Caco-2 (cell line): Measurements from ENCODE around the gene ABHD12B. TPM values are rescaled to one million over a fixed set of nuclear protein-coding genes. Genes with fewer than 3 reads are reported as not detected.

Experiments used
- BruUV-seq: library from RNA; stranded (reverse); fragments of 400-500 nt; replicated peaks from 2 replicates; lab custom pipeline; 2021; lab: Mats Ljungman, UMichigan
- CTCF ChIA-PET: fragments of 300-600 bp; sonication (Branson Sonifier 250); formaldehyde crosslinking; loops from one replicate; lab custom pipeline; 2022; ENCODE audit warnings: antibody characterized with exemption; lab: Charles Lee
- POLR2A ChIA-PET: fragments of 300-600 bp; sonication (Branson Sonifier 250); formaldehyde crosslinking; loops from one replicate; lab custom pipeline; 2022; ENCODE audit warnings: antibody characterized with exemption; lab: Charles Lee
- DNase-seq, 2 experiments: peaks; one replicate each; pipeline versions ENCODE4 v3.0.0 to v3.0.0-alpha.2; 2020 to 2022
- H3K27me3 ChIP-seq: replicated peaks from 2 replicates; pipeline ENCODE4 v1.6.0; 2011; ENCODE audit warnings: low read length; ENCODE audit not compliant: control insufficient read depth, insufficient read depth
- H3K36me3 ChIP-seq: 2 replicates; pipeline ENCODE4 v1.5.1; 2011; ENCODE audit warnings: low read length; ENCODE audit not compliant: control insufficient read depth, insufficient read depth
- H3K4me1 ChIP-seq: fragments of 250-450 bp; sonication (Bioruptor Pico); 2 replicates; pipeline ENCODE4 v1.5.1; 2020; ENCODE audit warnings: mild to moderate bottlenecking
- H3K4me3 ChIP-seq: 2 replicates; pipeline ENCODE4 v1.5.1; 2011; ENCODE audit warnings: low read depth, mild to moderate bottlenecking, control low read depth, low read length
- H3K9me3 ChIP-seq: fragments of 250-450 bp; sonication (Bioruptor Pico); 2 replicates; pipeline ENCODE4 v1.5.1; 2020; ENCODE audit warnings: mild to moderate bottlenecking, moderate library complexity
- H3K27ac Mint-ChIP-seq: one replicate; pipeline ENCODE4 v1.8.0; 2022; ENCODE audit warnings: mixed read lengths; ENCODE audit not compliant: unreplicated experiment
- H3K27me3 Mint-ChIP-seq: one replicate; pipeline ENCODE4 v1.8.0; 2022; ENCODE audit warnings: mixed read lengths; ENCODE audit not compliant: insufficient read depth, unreplicated experiment
- H3K36me3 Mint-ChIP-seq: one replicate; pipeline ENCODE4 v1.8.0; 2022; ENCODE audit warnings: mild to moderate bottlenecking, mixed read lengths; ENCODE audit not compliant: insufficient read depth, unreplicated experiment
- H3K4me1 Mint-ChIP-seq: one replicate; pipeline ENCODE4 v1.8.0; 2022; ENCODE audit warnings: low read depth, mixed read lengths; ENCODE audit not compliant: unreplicated experiment
- H3K4me3 Mint-ChIP-seq: one replicate; pipeline ENCODE4 v1.8.0; 2022; ENCODE audit warnings: mild to moderate bottlenecking, moderate library complexity, mixed read lengths; ENCODE audit not compliant: unreplicated experiment
- H3K9me3 Mint-ChIP-seq: one replicate; pipeline ENCODE4 v1.8.0; 2022; ENCODE audit warnings: mixed read lengths; ENCODE audit not compliant: unreplicated experiment
- CTCF ChIP-seq, 2 experiments: fragments of 200-600 bp in 1 of 2; IDR thresholded peaks; 1 replicate in 1 of 2; 2 replicates in 1 of 2; pipeline versions ENCODE4 v1.5.1 to v1.8.0; 2011 to 2022; ENCODE audit warnings: antibody characterized with exemption in 1 of 2, control low read depth in 1 of 2, inconsistent platforms in 1 of 2, low read depth in 1 of 2, low read length in 1 of 2, mild to moderate bottlenecking in 1 of 2, moderate library complexity in 1 of 2; ENCODE audit not compliant: insufficient read depth in 1 of 2, severe bottlenecking in 1 of 2, unreplicated experiment in 1 of 2
- intact Hi-C: fragments of 100-400 bp; cut with micrococcal nuclease; formaldehyde crosslinking; loops from one replicate; pipeline ENCODE4 v1.10.0; 2022; ENCODE audit not compliant: unreplicated experiment
- total RNA-seq: library from RNA; stranded (reverse); gene quantifications from 2 replicates; pipeline ENCODE4 v1.2.3, GENCODE V29; 2022

The ABHD12B gene
- total RNA-seq, 1 experiment from 2014 or later = not detected

GRCh38 chr14:50845166-50845565 is 26.7 kb upstream of the ABHD12B start:
- intact Hi-C loops = no loop called here
- DNase-seq = no peak
- BruUV-seq = no TSS peak
- Histone ChIP-seq H3K4me3 (no peak overlapping the region), H3K27me3 (no peaks in the 10 kb centered on the region; the same call in 1 of the 2 replicates), H3K36me3 (no peaks in the 10 kb centered on the region), H3K4me1 (no peaks in the 10 kb centered on the region), H3K9me3 (no peaks in the 10 kb centered on the region)
- Mint-ChIP-seq H3K36me3 (no peaks in the 10 kb centered on the region), H3K27me3 (peaks cover 3% of the 10 kb centered on the region), H3K4me1 (no peaks in the 10 kb centered on the region), H3K27ac (no peak overlapping the region), H3K9me3 (no peaks in the 10 kb centered on the region), H3K4me3 (no peak overlapping the region)
- no peak for TF ChIP-seq CTCF (IDR thresholded peaks at IDR 0.05; ENCODE audit: insufficient read depth in 1 of 2, low read depth in 1 of 2, low read length in 1 of 2, severe bottlenecking in 1 of 2, unreplicated experiment in 1 of 2)
- ChIA-PET CTCF (no interaction called here), POLR2A (no interaction called here)

- Histone ChIP-seq H3K27me3 (no peaks in the 10 kb centered on the region), H3K9me3 (no peaks in the 10 kb centered on the region), H3K4me1 (no peaks in the 10 kb centered on the region), H3K36me3 (no peaks in the 10 kb centered on the region), H3K4me3 (no peak overlapping the region)
- Mint-ChIP-seq H3K27ac (no peak overlapping the region), H3K4me3 (no peak overlapping the region), H3K27me3 (no peaks in the 10 kb centered on the region), H3K36me3 (no peaks in the 10 kb centered on the region), H3K4me1 (no peaks in the 10 kb centered on the region), H3K9me3 (no peaks in the 10 kb centered on the region)
- CTCF ChIA-PET = no interaction called here
- POLR2A ChIA-PET = no interaction called here
- BruUV-seq = no TSS peak
- intact Hi-C loops = no loop called here
- no peak for DNase-seq
- TF ChIP-seq CTCF (IDR thresholded peaks at IDR 0.05; ENCODE audit: insufficient read depth in 1 of 2, low read depth in 1 of 2, low read length in 1 of 2, severe bottlenecking in 1 of 2, unreplicated experiment in 1 of 2) = no peak
These were observed 25.5 kb upstream of the ABHD12B start for GRCh38 chr14:50846226-50846880.

- no peaks in the 10 kb centered on the region for H3K36me3 Mint-ChIP-seq
- no TSS peak for BruUV-seq
- H3K4me1 Mint-ChIP-seq = no peaks in the 10 kb centered on the region
- H3K9me3 ChIP-seq = no peaks in the 10 kb centered on the region
- POLR2A ChIA-PET = no interaction called here
- no peak for TF ChIP-seq CTCF (IDR thresholded peaks at IDR 0.05; ENCODE audit: insufficient read depth in 1 of 2, low read depth in 1 of 2, low read length in 1 of 2, severe bottlenecking in 1 of 2, unreplicated experiment in 1 of 2)
- no peak overlapping the region for H3K27ac Mint-ChIP-seq
- no peak for DNase-seq
- H3K36me3 ChIP-seq = no peaks in the 10 kb centered on the region
- no peaks in the 10 kb centered on the region for H3K9me3 Mint-ChIP-seq
- CTCF ChIA-PET = no interaction called here
- no peak overlapping the region for H3K4me3 ChIP-seq
- no peaks in the 10 kb centered on the region for H3K4me1 ChIP-seq
- H3K4me3 Mint-ChIP-seq = no peak overlapping the region
- intact Hi-C loops = no loop called here
- no peaks in the 10 kb centered on the region for H3K27me3 ChIP-seq
- H3K27me3 Mint-ChIP-seq = no peaks in the 10 kb centered on the region
These were observed 18.0 kb upstream of the ABHD12B start for GRCh38 chr14:50853891-50854290.
